Measurements from ENCODE around the gene OR4D1. TPM values are rescaled to one million over a fixed set of nuclear protein-coding genes. Genes with fewer than 3 reads are reported as not detected.

Gene OR4D1
- total and polyA plus RNA-seq, 9 of the 15 experiments (the other 6 are each of a cell fraction or from before 2014, with no cell fraction given) = not detected

DNA sequence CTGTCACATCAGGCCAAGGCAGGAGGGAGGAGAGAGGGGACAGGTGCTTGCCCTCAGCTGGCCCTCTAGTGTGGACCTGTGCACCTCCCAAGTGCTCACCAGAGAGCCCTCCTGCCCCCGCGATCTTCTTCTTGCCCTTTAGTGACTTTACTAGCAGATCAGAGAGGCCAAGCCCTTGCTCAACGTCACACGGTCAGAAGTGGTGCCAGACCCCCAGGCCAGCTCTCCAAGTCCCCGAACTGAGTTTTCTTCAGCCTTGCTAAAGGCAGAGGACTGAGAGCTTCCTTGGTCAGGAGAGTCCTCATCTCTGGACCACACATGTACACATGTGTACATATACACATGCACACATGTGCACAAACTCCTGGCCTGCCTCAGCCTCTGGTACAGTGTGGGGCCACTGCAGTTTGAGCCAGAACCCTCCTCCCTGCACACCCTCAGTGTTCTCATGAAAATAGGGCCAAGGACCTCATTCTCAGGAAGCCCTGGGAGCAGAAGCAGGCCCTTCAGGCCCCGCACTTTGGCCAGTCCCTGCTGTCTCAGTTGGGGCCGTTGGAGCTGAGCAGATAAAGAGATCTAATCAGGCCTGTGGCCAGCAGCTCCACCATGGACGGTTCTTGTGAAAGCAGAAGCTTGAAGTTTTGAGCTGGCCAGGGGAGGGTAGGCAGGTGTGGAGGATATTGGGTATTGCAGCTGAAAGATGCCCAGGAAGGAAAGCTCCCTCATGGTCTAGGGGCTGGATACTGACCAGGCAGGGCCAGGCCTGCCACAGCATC, 37.0 kb downstream of the OR4D1 start (continued):
- TF ChIP-seq ZBTB9 (CRISPR knock-in tag; IDR thresholded peaks at IDR 0.05) (peak; percentile 88; the same call in 1 of the 2 replicates), EHMT2 (IDR thresholded peaks at IDR 0.05) (no peak), PPARD (CRISPR knock-in tag; IDR thresholded peaks at IDR 0.05) (no peak), CHD2 (IDR thresholded peaks at IDR 0.05; ENCODE audit: low read depth, low read length) (no peak), NR2C2 (CRISPR knock-in tag; IDR thresholded peaks at IDR 0.05) (no peak), NR2C2 (tag; IDR thresholded peaks at IDR 0.05) (no peak), ZNF583 (CRISPR knock-in tag; IDR thresholded peaks at IDR 0.05) (peak; percentile 87), EGR1 (conservative IDR thresholded peaks at IDR 0.05) (no peak), E2F3 (CRISPR knock-in tag; IDR thresholded peaks at IDR 0.05) (0 out of 2 replicates have a peak, but pooled peaks have one; percentile 17), SUPT5H (IDR thresholded peaks at IDR 0.05) (no peak), RBM34 (IDR thresholded peaks at IDR 0.05; ENCODE audit: borderline replicate concordance, insufficient read depth, low read length) (no peak), ZNF717 (CRISPR knock-in tag; IDR thresholded peaks at IDR 0.05) (no peak), NONO (IDR thresholded peaks at IDR 0.05; ENCODE audit: low read depth in 2 of 2, low read length in 1 of 2) (no peak), NFIX (CRISPR knock-in tag; IDR thresholded peaks at IDR 0.05; ENCODE audit: low read depth) (no peak), KDM5B (IDR thresholded peaks at IDR 0.05; ENCODE audit: insufficient replicate concordance, low read depth, low read length) (no peak), ZNF3 (CRISPR knock-in tag; IDR thresholded peaks at IDR 0.05) (0 out of 2 replicates have a peak, but pooled peaks have one; percentile 21), ARNT (IDR thresholded peaks at IDR 0.05) (no peak), SLC30A9 (CRISPR knock-in tag; IDR thresholded peaks at IDR 0.05) (no peak), TCF7L2 (IDR thresholded peaks at IDR 0.05; ENCODE audit: low read depth, low read length) (no peak), SRSF1 (IDR thresholded peaks at IDR 0.05; ENCODE audit: low read depth, low read length) (no peak)
- TF ChIP-seq, protein P1, sequence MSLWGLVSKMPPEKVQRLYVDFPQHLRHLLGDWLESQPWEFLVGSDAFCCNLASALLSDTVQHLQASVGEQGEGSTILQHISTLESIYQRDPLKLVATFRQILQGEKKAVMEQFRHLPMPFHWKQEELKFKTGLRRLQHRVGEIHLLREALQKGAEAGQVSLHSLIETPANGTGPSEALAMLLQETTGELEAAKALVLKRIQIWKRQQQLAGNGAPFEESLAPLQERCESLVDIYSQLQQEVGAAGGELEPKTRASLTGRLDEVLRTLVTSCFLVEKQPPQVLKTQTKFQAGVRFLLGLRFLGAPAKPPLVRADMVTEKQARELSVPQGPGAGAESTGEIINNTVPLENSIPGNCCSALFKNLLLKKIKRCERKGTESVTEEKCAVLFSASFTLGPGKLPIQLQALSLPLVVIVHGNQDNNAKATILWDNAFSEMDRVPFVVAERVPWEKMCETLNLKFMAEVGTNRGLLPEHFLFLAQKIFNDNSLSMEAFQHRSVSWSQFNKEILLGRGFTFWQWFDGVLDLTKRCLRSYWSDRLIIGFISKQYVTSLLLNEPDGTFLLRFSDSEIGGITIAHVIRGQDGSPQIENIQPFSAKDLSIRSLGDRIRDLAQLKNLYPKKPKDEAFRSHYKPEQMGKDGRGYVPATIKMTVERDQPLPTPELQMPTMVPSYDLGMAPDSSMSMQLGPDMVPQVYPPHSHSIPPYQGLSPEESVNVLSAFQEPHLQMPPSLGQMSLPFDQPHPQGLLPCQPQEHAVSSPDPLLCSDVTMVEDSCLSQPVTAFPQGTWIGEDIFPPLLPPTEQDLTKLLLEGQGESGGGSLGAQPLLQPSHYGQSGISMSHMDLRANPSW (CRISPR knock-in tag; IDR thresholded peaks at IDR 0.05) = no peak
- TF ChIP-seq, protein P2, sequence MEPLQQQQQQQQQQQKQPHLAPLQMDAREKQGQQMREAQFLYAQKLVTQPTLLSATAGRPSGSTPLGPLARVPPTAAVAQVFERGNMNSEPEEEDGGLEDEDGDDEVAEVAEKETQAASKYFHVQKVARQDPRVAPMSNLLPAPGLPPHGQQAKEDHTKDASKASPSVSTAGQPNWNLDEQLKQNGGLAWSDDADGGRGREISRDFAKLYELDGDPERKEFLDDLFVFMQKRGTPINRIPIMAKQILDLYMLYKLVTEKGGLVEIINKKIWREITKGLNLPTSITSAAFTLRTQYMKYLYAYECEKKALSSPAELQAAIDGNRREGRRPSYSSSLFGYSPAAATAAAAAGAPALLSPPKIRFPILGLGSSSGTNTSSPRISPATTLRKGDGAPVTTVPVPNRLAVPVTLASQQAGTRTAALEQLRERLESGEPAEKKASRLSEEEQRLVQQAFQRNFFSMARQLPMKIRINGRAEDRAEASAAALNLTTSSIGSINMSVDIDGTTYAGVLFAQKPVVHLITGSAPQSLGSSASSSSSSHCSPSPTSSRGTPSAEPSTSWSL (CRISPR knock-in tag; IDR thresholded peaks at IDR 0.05; ENCODE audit: borderline replicate concordance) = no peak
- TF ChIP-seq, protein P3, sequence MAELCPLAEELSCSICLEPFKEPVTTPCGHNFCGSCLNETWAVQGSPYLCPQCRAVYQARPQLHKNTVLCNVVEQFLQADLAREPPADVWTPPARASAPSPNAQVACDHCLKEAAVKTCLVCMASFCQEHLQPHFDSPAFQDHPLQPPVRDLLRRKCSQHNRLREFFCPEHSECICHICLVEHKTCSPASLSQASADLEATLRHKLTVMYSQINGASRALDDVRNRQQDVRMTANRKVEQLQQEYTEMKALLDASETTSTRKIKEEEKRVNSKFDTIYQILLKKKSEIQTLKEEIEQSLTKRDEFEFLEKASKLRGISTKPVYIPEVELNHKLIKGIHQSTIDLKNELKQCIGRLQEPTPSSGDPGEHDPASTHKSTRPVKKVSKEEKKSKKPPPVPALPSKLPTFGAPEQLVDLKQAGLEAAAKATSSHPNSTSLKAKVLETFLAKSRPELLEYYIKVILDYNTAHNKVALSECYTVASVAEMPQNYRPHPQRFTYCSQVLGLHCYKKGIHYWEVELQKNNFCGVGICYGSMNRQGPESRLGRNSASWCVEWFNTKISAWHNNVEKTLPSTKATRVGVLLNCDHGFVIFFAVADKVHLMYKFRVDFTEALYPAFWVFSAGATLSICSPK (IDR thresholded peaks at IDR 0.05; ENCODE audit: borderline replicate concordance) = no peak
